H4 (cell line): ENCODE results near the gene ATP8B1. TPM values are rescaled to one million over a fixed set of nuclear protein-coding genes. Genes with fewer than 3 reads are reported as not detected.
"Not testable (repeated sequence)": the region's sequence is repeated elsewhere in the genome, so short reads cannot be mapped to it uniquely, and the experiment has no call there.

Experiments used
- DNase-seq: peaks from one replicate; pipeline ENCODE4 v3.0.0-alpha.2; 2015; ENCODE audit warnings: low spot score
- total RNA-seq: library from RNA; depleted of rRNA; stranded (reverse); fragments of >200 nt; shearing (Covaris generic); gene quantifications from 2 replicates; pipeline ENCODE4 v1.2.3, GENCODE V29; 2014

ATP8B1 gene
- total RNA-seq, 1 experiment from 2014 or later = 0.64 TPM

- DNase-seq = no peak
Measured at GRCh38 chr18:57666818-57667497, 136.2 kb downstream of the ATP8B1 start.

DNA sequence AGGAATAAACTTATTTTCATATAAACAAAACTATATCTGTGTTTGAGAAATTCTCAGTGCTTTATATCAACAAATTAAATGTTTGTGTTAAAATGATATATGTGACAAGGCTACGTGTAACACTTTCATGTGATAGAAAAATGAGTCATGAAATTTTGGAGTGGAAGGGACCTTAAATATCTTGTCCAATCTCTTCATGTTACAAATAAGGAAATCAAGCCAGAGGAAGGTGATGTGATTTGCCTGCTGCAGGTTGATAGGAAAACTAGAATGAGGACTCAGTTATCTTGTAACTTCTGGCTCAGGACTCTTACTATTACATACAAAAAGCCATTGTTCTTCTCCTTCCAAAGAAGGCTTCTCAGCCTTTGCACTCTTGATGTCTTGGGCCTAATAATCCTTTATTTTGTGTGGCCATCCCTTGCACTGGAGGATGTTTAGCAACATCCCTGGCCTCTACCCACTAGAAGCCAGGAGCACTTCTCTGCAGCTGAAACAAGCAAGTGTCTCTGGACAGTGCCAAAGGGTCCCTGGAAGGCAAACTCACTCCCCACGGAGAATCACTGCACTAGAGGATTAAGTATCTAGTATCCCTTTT, 138.4 kb downstream of the ATP8B1 start:
- no peak for DNase-seq

- DNase-seq = no peak
Measured at GRCh38 chr18:57660961-57661360, 142.2 kb downstream of the ATP8B1 start.

GRCh38 chr18:57659460-57660102, 143.5 kb downstream of the ATP8B1 start:
- DNase-seq = no peak

DNA sequence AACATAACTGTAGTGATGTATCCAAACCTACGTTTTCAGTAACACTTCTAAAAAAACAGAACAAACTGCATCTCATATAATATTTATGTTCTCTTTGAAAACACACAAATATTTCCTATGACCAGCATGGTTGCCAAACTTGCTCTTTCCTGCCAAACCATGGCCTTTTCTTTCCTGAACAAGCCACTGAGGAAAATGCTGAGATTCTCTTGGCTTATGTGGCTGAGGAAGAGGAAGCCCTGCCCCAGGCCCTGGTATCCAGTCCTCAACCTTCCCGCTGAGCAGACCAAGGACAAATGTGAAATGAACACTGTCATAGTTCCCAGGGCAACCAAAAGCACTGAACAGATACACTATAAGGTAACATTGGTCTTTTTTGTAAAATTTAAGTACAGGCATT, 145.6 kb downstream of the ATP8B1 start:
- DNase-seq = no peak

- DNase-seq = no peak
Measured at GRCh38 chr18:57655740-57656139, 147.4 kb downstream of the ATP8B1 start.

GRCh38 chr18:57651914-57652313, 151.2 kb downstream of the ATP8B1 start:
- no peak for DNase-seq

GRCh38 chr18:57649556-57650500, 153.3 kb downstream of the ATP8B1 start:
- no peak for DNase-seq

DNA sequence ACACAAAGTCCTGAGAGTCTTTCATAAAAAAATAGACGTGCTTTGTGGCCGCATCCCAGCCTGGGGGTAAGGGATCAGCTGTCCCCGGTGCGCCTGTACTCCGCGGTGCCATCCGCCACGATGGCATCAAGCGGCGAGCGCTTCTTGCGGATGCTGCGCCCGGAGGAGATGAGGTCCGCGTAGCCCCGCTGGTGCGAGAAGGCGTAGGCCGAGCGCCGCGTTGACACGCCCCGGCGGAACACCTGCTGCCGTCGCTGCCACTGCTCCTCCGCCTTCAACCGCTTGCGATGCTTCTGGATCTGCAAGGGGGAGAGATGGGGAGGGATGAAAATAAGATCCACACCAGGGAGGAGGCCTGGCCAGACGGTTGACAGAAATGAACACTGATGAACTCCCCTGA, 154.7 kb downstream of the ATP8B1 start:
- DNase-seq = no peak

DNA sequence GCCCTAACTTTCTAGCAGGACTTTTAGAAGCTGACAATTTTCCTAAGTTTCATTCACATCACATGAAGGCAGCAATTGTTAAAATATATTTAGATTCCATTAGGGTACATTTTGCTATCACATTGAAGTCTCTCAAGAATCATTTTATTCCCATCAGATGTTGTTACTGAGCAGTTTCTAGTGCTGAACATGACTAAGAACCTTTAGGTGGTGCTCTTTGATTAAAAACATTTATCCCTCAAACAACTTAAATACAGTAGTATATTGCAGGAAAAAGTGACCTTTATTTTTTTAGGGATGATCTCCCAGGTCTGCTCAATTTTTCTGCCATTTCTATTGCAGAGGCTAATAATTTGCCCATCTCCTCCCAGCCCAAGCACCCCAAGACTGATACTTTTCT, 158.6 kb downstream of the ATP8B1 start:
- DNase-seq = no peak

DNA sequence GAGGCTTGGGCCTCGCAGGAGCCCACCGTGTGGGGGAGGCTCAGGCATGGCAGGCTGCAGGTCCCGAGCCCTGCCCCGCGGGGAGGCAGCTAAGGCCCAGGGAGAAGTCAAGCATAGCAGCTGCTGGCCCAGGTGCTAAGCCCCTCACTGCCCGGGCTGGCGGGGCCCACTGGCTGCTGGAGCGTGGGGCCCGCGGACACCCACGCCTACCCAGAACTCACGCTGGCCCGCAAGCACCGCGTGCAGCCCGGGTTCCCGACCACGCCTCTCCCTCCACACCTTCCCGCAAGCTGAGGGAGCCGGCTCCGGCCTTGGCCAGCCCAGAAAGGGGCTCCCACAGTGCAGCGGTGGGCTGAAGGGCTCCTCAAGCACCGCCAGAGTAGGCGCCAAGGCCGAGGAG, 159.4 kb downstream of the ATP8B1 start:
- DNase-seq = not testable (repeated sequence)

- not testable (repeated sequence) for DNase-seq
Measured at GRCh38 chr18:57642462-57642861, 160.7 kb downstream of the ATP8B1 start.

DNA sequence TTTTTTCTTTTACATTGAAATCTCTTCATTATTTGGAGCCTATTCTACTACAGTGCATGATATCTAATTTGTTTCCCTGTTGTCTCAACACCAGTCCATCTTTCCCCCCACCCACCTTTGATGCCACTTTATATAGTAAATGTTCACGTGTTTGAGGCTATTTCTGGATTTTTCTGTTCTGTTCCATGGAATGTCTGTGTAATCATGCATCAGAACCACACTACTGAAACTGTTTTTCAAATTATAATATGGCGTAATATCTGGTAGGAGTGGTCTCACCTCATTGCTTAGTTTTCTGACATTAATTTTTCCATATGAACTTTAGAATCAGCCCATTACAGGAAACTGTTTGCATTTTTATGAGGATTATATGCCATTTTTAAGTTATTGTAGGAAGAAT, 162.4 kb downstream of the ATP8B1 start:
- no peak for DNase-seq

GRCh38 chr18:57640236-57640635, 162.9 kb downstream of the ATP8B1 start:
- DNase-seq = no peak

DNA sequence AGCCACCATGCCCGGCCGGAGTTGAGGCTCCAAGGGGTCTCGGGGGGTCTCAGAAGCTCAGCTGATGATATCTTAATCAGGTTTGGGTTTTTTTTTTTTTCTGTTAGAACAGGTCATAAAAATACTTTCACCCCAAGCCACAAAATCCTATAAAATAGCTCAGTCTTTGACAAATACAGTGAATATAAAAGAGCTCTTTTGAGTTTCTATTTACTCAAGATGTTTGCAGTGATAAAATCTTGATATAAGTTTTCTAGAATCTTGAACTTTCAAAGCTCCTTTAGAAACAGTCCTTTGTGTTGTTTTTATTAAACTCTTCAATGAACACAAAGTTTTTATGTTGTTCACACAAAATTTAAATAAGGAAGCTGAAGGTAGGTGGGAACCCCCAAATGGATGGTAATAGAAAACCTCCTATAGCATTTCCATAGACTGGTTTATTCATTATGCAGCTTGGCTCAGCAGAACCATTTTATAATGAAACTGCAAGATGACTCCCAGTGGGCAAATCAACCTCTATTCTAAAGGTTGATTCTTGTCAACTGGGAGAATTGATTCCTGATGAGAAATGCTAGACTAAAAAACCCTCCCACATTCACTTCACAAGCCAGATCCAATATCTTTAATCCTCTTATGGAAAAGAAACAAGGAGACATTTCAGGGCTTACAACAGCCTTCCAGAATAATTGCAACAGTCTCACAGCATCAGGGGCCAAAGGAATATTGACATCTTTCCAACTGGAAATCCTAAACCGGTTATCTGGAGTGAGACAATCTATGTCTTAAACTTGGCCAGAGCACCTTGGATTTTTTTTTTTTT, 167.9 kb downstream of the ATP8B1 start:
- DNase-seq = no peak

DNA sequence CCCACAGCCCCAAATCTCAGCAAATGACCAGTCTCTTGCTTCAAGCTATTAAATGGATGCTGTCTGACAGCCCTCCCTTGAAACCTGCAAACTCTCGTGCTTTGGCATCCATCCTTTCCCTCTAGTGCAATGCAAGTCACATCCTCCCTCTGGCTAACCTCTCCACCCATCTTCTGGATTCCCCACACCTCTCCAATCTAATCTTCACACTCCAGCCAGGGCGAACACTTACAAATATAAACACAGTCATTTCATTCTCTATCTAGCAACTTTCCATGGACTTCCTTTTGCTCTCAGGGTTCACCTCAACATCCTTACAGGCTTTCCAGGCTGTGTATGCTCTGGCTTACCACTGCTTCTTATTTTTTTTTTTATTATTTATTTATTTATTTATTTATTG, 171.4 kb downstream of the ATP8B1 start:
- no peak for DNase-seq

- DNase-seq = no peak
Measured at GRCh38 chr18:57630754-57631595, 172.1 kb downstream of the ATP8B1 start.

DNA sequence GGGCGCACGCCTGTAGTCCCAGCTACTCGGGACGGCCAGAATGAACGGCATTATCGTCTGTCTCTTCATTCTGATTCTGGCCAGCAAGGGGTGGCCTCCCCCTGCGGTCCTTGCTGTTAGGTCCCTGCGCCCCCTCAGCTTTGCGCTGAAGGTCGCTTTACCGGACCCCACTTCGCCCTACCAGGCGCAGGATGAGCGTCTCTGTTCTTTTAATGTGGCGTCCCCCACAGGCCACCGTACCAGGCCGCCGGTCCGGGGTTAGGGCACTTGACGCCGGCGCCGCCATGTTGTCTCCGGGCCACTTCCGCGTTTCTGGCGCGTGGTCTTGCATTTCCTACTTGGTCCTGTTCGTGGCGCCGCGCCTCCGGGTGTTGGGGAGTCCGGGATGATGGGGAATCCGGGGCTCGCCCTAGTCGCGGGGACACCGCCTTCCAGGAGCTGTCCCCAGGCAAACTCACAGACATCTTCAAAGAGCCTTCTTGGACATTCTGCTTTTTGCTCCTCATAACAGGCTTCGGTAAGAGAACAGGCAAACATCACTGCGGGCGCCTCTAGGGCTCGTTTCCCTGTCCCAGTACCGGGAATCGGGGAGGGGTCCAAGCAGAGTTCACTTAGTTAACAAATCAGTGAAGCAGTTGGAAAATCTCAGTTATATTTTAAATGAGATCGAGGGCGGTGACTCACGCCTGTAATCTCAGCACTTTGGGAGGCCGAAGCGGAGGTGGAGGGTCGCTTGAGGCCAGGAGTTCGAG, 172.9 kb downstream of the ATP8B1 start:
- DNase-seq = peak; percentile 94

DNA sequence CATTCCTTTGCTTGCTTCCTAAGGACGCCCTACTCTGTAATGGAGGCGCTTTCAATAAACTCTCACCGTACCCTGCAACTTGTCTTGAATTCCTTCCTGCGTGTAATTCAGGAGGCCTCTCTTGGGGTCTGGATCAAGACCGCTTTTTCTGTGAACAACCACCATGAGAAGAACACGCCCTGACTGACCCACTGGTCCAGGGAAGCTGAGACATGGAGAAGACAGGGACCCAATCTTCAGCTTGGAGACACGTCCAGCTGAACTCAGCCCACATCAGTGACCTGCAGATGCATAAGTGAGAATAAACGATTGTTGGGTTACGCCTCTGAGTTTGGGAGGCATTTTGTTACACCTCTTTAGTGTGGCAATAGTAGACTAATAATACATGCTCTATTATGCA, 173.7 kb downstream of the ATP8B1 start:
- no peak for DNase-seq

- DNase-seq = peak; percentile 27
Measured at GRCh38 chr18:57627488-57627887, 175.6 kb downstream of the ATP8B1 start.
